GM12878 (cell line): ENCODE measurements around the gene EMSY. TPM values are rescaled to one million over a fixed set of nuclear protein-coding genes. Genes with fewer than 3 reads are reported as not detected.
A peak's percentile ranks its signal among the peaks of the same experiment; 100 is the strongest.

Experiments used
- BCL11A ChIP-seq: IDR thresholded peaks from 2 replicates; pipeline ENCODE4 v1.6.1; 2011; ENCODE audit warnings: low read depth, low read length
- BMI1 ChIP-seq: fragments of 450-650 bp; IDR thresholded peaks from 2 replicates; pipeline ENCODE4 v1.6.1; 2016; ENCODE audit warnings: mild to moderate bottlenecking, moderate library complexity, borderline replicate concordance
- BRCA1 ChIP-seq: IDR thresholded peaks from 2 replicates; pipeline ENCODE4 v1.6.1; 2011; ENCODE audit warnings: low read depth, low read length, improper control_type of control experiment
- CHD1 ChIP-seq: IDR thresholded peaks from 2 replicates; pipeline ENCODE4 v1.6.1; 2012; ENCODE audit warnings: low read depth, low read length, improper control_type of control experiment
- GABPA ChIP-seq: IDR thresholded peaks from 2 replicates; pipeline ENCODE4 v1.6.1; 2014; ENCODE audit warnings: antibody characterized with exemption, low read depth, mild to moderate bottlenecking, inconsistent platforms
- HSF1 ChIP-seq: fragments of 150-350 bp; IDR thresholded peaks from 2 replicates; pipeline ENCODE4 v1.6.1; 2014; ENCODE audit warnings: mild to moderate bottlenecking, low read depth, low read length
- IRF4 ChIP-seq: IDR thresholded peaks from 2 replicates; pipeline ENCODE4 v1.6.1; 2011; ENCODE audit warnings: low read depth, low read length
- SREBF1 ChIP-seq: IDR thresholded peaks from 2 replicates; pipeline ENCODE4 v1.6.1; 2012; ENCODE audit warnings: mild to moderate bottlenecking, low read length
- ZBTB11 ChIP-seq: fragments of 450-650 bp; formaldehyde crosslinking; IDR thresholded peaks from 2 replicates; pipeline ENCODE4 v1.5.0; 2022; ENCODE audit warnings: mild to moderate bottlenecking, missing genetic modification characterization
- ZNF274 ChIP-seq: IDR thresholded peaks from one replicate; pipeline ENCODE4 v1.8.0; 2011; ENCODE audit not compliant: insufficient read length, insufficient read depth
- polyA plus RNA-seq, 11 experiments: library from polyadenylated mRNA; depleted of rRNA in 4 of 11; unstranded in 6 of 11; stranded (reverse) in 5 of 11; fragments of >200 nt; fragmentation: Nextera tagmentation in 4 of 11; fragmentation: Illumina TruSeq in 1 of 11; extraction: Ambion mirVana in 4 of 11; extraction: Trizol in 1 of 11; gene quantifications; 1 replicate in 1 of 11; 2 replicates in 10 of 11; pipeline versions ENCODE4 v1.2.1 to v1.2.3, GENCODE V29; 2011 to 2016; ENCODE audit warnings: inconsistent platforms in 2 of 11, missing spikeins in 2 of 11, low read depth in 1 of 11
- total RNA-seq, 4 experiments: library from RNA; depleted of rRNA in 3 of 4; stranded (reverse); fragments of >200 nt in 3 of 4; fragmentation: Illumina TruSeq in 1 of 4; extraction: Trizol in 1 of 4; gene quantifications; 2 replicates each; pipeline versions ENCODE4 v1.2.1 to v1.2.3, GENCODE V29; 2013 to 2021
- TF ChIP-seq, protein P1 (sequence below): fragments of 450-650 bp; IDR thresholded peaks from 2 replicates; pipeline ENCODE4 v1.6.1; 2018; ENCODE audit warnings: borderline replicate concordance, mild to moderate bottlenecking; ENCODE audit not compliant: partially characterized antibody
- TF ChIP-seq, protein P2 (sequence below): IDR thresholded peaks from 2 replicates; pipeline ENCODE4 v1.6.1; 2012; ENCODE audit warnings: low read depth, low read length, improper control_type of control experiment
- TF ChIP-seq, protein P3 (sequence below): fragments of 450-650 bp; IDR thresholded peaks from 2 replicates; pipeline ENCODE4 v1.6.1; 2016; ENCODE audit warnings: mild to moderate bottlenecking
- TF ChIP-seq, protein P4 (sequence below): fragments of 450-650 bp; formaldehyde crosslinking; IDR thresholded peaks from 2 replicates; pipeline ENCODE4 v1.4.0; 2020; ENCODE audit warnings: mild to moderate bottlenecking, moderate library complexity

Gene EMSY
- total and polyA plus RNA-seq, 10 of the 15 experiments (the other 5 are each of a cell fraction or from before 2014, with no cell fraction given) = 9.3 to 26.9 (median 13.0) TPM

GRCh38 chr11:76444384-76445120 is at the start of gene EMSY (continued):
- TF ChIP-seq, protein P1, sequence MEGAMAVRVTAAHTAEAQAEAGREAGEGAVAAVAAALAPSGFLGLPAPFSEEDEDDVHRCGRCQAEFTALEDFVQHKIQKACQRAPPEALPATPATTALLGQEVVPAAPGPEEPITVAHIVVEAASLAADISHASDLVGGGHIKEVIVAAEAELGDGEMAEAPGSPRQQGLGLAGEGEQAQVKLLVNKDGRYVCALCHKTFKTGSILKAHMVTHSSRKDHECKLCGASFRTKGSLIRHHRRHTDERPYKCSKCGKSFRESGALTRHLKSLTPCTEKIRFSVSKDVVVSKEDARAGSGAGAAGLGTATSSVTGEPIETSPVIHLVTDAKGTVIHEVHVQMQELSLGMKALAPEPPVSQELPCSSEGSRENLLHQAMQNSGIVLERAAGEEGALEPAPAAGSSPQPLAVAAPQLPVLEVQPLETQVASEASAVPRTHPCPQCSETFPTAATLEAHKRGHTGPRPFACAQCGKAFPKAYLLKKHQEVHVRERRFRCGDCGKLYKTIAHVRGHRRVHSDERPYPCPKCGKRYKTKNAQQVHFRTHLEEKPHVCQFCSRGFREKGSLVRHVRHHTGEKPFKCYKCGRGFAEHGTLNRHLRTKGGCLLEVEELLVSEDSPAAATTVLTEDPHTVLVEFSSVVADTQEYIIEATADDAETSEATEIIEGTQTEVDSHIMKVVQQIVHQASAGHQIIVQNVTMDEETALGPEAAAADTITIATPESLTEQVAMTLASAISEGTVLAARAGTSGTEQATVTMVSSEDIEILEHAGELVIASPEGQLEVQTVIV = peak; percentile 73
- TF ChIP-seq ZNF274 = no peak
- TF ChIP-seq SREBF1 = peak; percentile 73; the same call in 1 of the 2 replicates
- no peak for TF ChIP-seq HSF1
- TF ChIP-seq BCL11A = no peak
- TF ChIP-seq IRF4 = no peak
- no peak for TF ChIP-seq BRCA1
- TF ChIP-seq BMI1 = no peak
- TF ChIP-seq, protein P2, sequence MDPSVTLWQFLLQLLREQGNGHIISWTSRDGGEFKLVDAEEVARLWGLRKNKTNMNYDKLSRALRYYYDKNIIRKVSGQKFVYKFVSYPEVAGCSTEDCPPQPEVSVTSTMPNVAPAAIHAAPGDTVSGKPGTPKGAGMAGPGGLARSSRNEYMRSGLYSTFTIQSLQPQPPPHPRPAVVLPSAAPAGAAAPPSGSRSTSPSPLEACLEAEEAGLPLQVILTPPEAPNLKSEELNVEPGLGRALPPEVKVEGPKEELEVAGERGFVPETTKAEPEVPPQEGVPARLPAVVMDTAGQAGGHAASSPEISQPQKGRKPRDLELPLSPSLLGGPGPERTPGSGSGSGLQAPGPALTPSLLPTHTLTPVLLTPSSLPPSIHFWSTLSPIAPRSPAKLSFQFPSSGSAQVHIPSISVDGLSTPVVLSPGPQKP = no peak
- 0 out of 2 replicates have a peak, but pooled peaks have one; percentile 34 for TF ChIP-seq CHD1
- TF ChIP-seq GABPA = no peak
- TF ChIP-seq, protein P3, sequence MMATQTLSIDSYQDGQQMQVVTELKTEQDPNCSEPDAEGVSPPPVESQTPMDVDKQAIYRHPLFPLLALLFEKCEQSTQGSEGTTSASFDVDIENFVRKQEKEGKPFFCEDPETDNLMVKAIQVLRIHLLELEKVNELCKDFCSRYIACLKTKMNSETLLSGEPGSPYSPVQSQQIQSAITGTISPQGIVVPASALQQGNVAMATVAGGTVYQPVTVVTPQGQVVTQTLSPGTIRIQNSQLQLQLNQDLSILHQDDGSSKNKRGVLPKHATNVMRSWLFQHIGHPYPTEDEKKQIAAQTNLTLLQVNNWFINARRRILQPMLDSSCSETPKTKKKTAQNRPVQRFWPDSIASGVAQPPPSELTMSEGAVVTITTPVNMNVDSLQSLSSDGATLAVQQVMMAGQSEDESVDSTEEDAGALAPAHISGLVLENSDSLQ = peak; percentile 51; the same call in 1 of the 2 replicates
- TF ChIP-seq ZBTB11 (CRISPR knock-in tag) = no peak
- TF ChIP-seq, protein P4, sequence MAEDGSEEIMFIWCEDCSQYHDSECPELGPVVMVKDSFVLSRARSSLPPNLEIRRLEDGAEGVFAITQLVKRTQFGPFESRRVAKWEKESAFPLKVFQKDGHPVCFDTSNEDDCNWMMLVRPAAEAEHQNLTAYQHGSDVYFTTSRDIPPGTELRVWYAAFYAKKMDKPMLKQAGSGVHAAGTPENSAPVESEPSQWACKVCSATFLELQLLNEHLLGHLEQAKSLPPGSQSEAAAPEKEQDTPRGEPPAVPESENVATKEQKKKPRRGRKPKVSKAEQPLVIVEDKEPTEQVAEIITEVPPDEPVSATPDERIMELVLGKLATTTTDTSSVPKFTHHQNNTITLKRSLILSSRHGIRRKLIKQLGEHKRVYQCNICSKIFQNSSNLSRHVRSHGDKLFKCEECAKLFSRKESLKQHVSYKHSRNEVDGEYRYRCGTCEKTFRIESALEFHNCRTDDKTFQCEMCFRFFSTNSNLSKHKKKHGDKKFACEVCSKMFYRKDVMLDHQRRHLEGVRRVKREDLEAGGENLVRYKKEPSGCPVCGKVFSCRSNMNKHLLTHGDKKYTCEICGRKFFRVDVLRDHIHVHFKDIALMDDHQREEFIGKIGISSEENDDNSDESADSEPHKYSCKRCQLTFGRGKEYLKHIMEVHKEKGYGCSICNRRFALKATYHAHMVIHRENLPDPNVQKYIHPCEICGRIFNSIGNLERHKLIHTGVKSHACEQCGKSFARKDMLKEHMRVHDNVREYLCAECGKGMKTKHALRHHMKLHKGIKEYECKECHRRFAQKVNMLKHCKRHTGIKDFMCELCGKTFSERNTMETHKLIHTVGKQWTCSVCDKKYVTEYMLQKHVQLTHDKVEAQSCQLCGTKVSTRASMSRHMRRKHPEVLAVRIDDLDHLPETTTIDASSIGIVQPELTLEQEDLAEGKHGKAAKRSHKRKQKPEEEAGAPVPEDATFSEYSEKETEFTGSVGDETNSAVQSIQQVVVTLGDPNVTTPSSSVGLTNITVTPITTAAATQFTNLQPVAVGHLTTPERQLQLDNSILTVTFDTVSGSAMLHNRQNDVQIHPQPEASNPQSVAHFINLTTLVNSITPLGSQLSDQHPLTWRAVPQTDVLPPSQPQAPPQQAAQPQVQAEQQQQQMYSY (CRISPR knock-in tag) = 0 out of 2 replicates have a peak, but pooled peaks have one; percentile 28
